MCF 10A (cell line): ENCODE measurements around the gene OR2A5. TPM values are rescaled to one million over a fixed set of nuclear protein-coding genes. Genes with fewer than 3 reads are reported as not detected.

Experiments used
- BruUV-seq: library from RNA; stranded (reverse); fragments of 400-500 nt; replicated peaks from 2 replicates; lab custom pipeline; 2021; lab: Mats Ljungman, UMichigan
- CTCF ChIA-PET: fragments of 300-600 bp; sonication (Branson Sonifier 250); formaldehyde crosslinking; extraction: SDS; loops from one replicate; lab custom pipeline; 2021; ENCODE audit warnings: antibody characterized with exemption, inconsistent platforms; lab: Yijun Ruan, JAX
- POLR2A ChIA-PET: fragments of 300-600, 350-650 bp; sonication (Branson Sonifier 250); formaldehyde crosslinking; extraction: SDS; loops from one replicate; lab custom pipeline; 2020; ENCODE audit warnings: antibody characterized with exemption, inconsistent platforms; lab: Yijun Ruan, JAX
- DNase-seq: peaks from one replicate; pipeline ENCODE4 v3.0.0-alpha.2; 2018; ENCODE audit not compliant: unreplicated experiment
- H3K27ac Mint-ChIP-seq: one replicate; pipeline ENCODE4 v1.8.0; 2022; ENCODE audit warnings: mild to moderate bottlenecking, low read depth, mixed read lengths; ENCODE audit not compliant: unreplicated experiment
- H3K27me3 Mint-ChIP-seq: one replicate; pipeline ENCODE4 v1.8.0; 2022; ENCODE audit warnings: mixed read lengths; ENCODE audit not compliant: insufficient read depth, unreplicated experiment
- H3K36me3 Mint-ChIP-seq: one replicate; pipeline ENCODE4 v1.8.0; 2022; ENCODE audit warnings: mild to moderate bottlenecking, moderate library complexity, mixed read lengths; ENCODE audit not compliant: insufficient read depth, unreplicated experiment
- H3K4me1 Mint-ChIP-seq: one replicate; pipeline ENCODE4 v1.8.0; 2022; ENCODE audit warnings: mixed read lengths; ENCODE audit not compliant: insufficient read depth, unreplicated experiment
- H3K4me3 Mint-ChIP-seq: one replicate; pipeline ENCODE4 v1.8.0; 2022; ENCODE audit warnings: mild to moderate bottlenecking, moderate library complexity, mixed read lengths; ENCODE audit not compliant: unreplicated experiment
- H3K9me3 Mint-ChIP-seq: one replicate; pipeline ENCODE4 v1.8.0; 2022; ENCODE audit warnings: mixed read lengths; ENCODE audit not compliant: unreplicated experiment
- CTCF ChIP-seq: fragments of 200-600 bp; IDR thresholded peaks from one replicate; pipeline ENCODE4 v1.8.0; 2022; ENCODE audit warnings: antibody characterized with exemption, mild to moderate bottlenecking; ENCODE audit not compliant: unreplicated experiment
- intact Hi-C: fragments of 100-400 bp; cut with micrococcal nuclease; formaldehyde crosslinking; loops from 2 replicates; pipeline ENCODE4 v1.14.1; 2022
- total RNA-seq: library from RNA; stranded (reverse); gene quantifications from 2 replicates; pipeline ENCODE4 v1.2.3, GENCODE V29; 2022

Gene OR2A5
- total RNA-seq, 1 experiment from 2014 or later, result not detected

GRCh38 chr7:144063710-144064109 is 15.0 kb downstream of the OR2A5 start:
- ChIA-PET CTCF (no interaction called here), POLR2A (no interaction called here)
- Mint-ChIP-seq H3K27me3 (peaks cover 33% of the 10 kb centered on the region), H3K27ac (no peak overlapping the region), H3K36me3 (no peaks in the 10 kb centered on the region), H3K4me3 (no peak overlapping the region), H3K9me3 (no peaks in the 10 kb centered on the region), H3K4me1 (no peaks in the 10 kb centered on the region)
- intact Hi-C loops, result no loop called here
- TF ChIP-seq CTCF, result no peak
- DNase-seq, result no peak
- no TSS peak for BruUV-seq

GRCh38 chr7:144069511-144069910 is 20.8 kb downstream of the OR2A5 start, which contains the start of gene OR2A25:
OR2A25 (plus strand) TSS chr7:144069811; CDS start chr7:144074220, 4,409 bp downstream.
- intact Hi-C loops, result no loop called here
- H3K9me3 Mint-ChIP-seq, result no peaks in the 10 kb centered on the region
- no peak for DNase-seq
- H3K4me1 Mint-ChIP-seq, result no peaks in the 10 kb centered on the region
- TF ChIP-seq CTCF, result no peak
- no peak within 1 kb of the TSS for H3K27ac Mint-ChIP-seq
- CTCF ChIA-PET, result no interaction called here
- no peak within 1 kb of the TSS for H3K4me3 Mint-ChIP-seq
- peaks cover 43% of the 10 kb centered on the region for H3K27me3 Mint-ChIP-seq
- POLR2A ChIA-PET, result no interaction called here
- no TSS peak for BruUV-seq
- H3K36me3 Mint-ChIP-seq, result no peaks in the 10 kb centered on the region

- ChIA-PET POLR2A (no interaction called here), CTCF (no interaction called here)
- H3K27ac Mint-ChIP-seq, result no peak overlapping the region
- H3K4me3 Mint-ChIP-seq, result no peak overlapping the region
- H3K9me3 Mint-ChIP-seq, result no peaks in the 10 kb centered on the region
- no peak for DNase-seq
- H3K36me3 Mint-ChIP-seq, result no peaks in the 10 kb centered on the region
- H3K27me3 Mint-ChIP-seq, result peaks cover 43% of the 10 kb centered on the region
- intact Hi-C loops, result loop anchor here (5.0 kb wide), 1 partner anchor 108 kb away; no protein-coding TSS in a partner anchor
- no peak for TF ChIP-seq CTCF
- H3K4me1 Mint-ChIP-seq, result no peaks in the 10 kb centered on the region
- BruUV-seq, result no TSS peak
These were observed 21.2 kb downstream of the OR2A5 start for GRCh38 chr7:144069953-144070352.

- no peaks in the 10 kb centered on the region for H3K4me1 Mint-ChIP-seq
- ChIA-PET CTCF (interaction anchor here (0.5 kb wide), 1 partner anchor 26 kb away, joined by 3 read pairs; the partner anchor contains the start of gene OR2A5), POLR2A (no interaction called here)
- H3K9me3 Mint-ChIP-seq, result no peaks in the 10 kb centered on the region
- no peak for TF ChIP-seq CTCF
- DNase-seq, result no peak
- BruUV-seq, result no TSS peak
- no peak overlapping the region for H3K4me3 Mint-ChIP-seq
- peaks cover 11% of the 10 kb centered on the region for H3K27me3 Mint-ChIP-seq
- intact Hi-C loops, result loop anchor here (5.0 kb wide), 1 partner anchor 112 kb away; no protein-coding TSS in a partner anchor
- no peaks in the 10 kb centered on the region for H3K36me3 Mint-ChIP-seq
- no peak overlapping the region for H3K27ac Mint-ChIP-seq
These were observed 25.6 kb downstream of the OR2A5 start for GRCh38 chr7:144074374-144074773.
